Measurements from ENCODE around the gene MOXD1. TPM values are rescaled to one million over a fixed set of nuclear protein-coding genes. Genes with fewer than 3 reads are reported as not detected.

Gene MOXD1
- total RNA-seq, 1 experiment from 2014 or later, result not detected

GRCh38 chr6:132247381-132248159 is 153.7 kb downstream of the MOXD1 start:
- DNase-seq (ENCODE audit: extremely low read depth, low read depth), result no peak

- no peak for DNase-seq (ENCODE audit: extremely low read depth, low read depth)
These were observed 154.5 kb downstream of the MOXD1 start for GRCh38 chr6:132246632-132247270.

GRCh38 chr6:132246120-132246617 is 155.1 kb downstream of the MOXD1 start:
- no peak for DNase-seq (ENCODE audit: extremely low read depth, low read depth)

Other genes starting within 250 kb of the MOXD1 start
- 8.2 and 10.0 TPM in 2 replicates for gene STX7, start 111.6 kb upstream of the MOXD1 start, total RNA-seq (2014; rRNA removed; shearing (Covaris generic))
- gene TAAR9, start 136.8 kb upstream of the MOXD1 start, total RNA-seq (2014; rRNA removed; shearing (Covaris generic)), result not detected in 2 replicates
- not detected in 2 replicates for gene TAAR8, start 151.2 kb upstream of the MOXD1 start, total RNA-seq (2014; rRNA removed; shearing (Covaris generic))
- not detected in 2 replicates for gene TAAR6, start 168.8 kb upstream of the MOXD1 start, total RNA-seq (2014; rRNA removed; shearing (Covaris generic))
- not detected in 2 replicates for gene TAAR5, start 188.3 kb upstream of the MOXD1 start, total RNA-seq (2014; rRNA removed; shearing (Covaris generic))
- not detected in 2 replicates for gene TAAR2, start 222.8 kb upstream of the MOXD1 start, total RNA-seq (2014; rRNA removed; shearing (Covaris generic))

Measured in NCI-H460 (cell line).